A549 (cell line): ENCODE measurements around the gene PRMT9. TPM values are rescaled to one million over a fixed set of nuclear protein-coding genes. Genes with fewer than 3 reads are reported as not detected.

Experiments used
- ATAC-seq, 2 experiments: fragments of 200-7000 bp in 1 of 2; fragments of >200 bp in 1 of 2; cut with Nextera tagmentation in 1 of 2; cut with Tn5 transposase in 1 of 2; 3 replicates each; pipeline versions ENCODE4 v1.8.0 to v1.9.1; 2018 to 2020; ENCODE audit warnings: mild to moderate bottlenecking in 1 of 2, moderate library complexity in 1 of 2
- CTCF ChIA-PET: fragments of 300-600 bp; sonication (Branson Sonifier 250); formaldehyde crosslinking; extraction: SDS; loops from one replicate; lab custom pipeline; 2021; ENCODE audit warnings: antibody characterized with exemption, inconsistent platforms; lab: Yijun Ruan, JAX
- POLR2A ChIA-PET: fragments of 350-600 bp; formaldehyde crosslinking; extraction: SDS; loops from one replicate; lab custom pipeline; 2021; ENCODE audit warnings: antibody characterized with exemption, inconsistent platforms; lab: Yijun Ruan, JAX
- DNase-seq, 2 experiments: peaks; one replicate each; pipeline versions ENCODE4 v3.0.0 to v3.0.0-alpha.2; 2011 to 2016; ENCODE audit warnings: low read depth in 1 of 2, low spot score in 1 of 2
- FAIRE-seq: peaks from 2 replicates; lab custom pipeline; 2011; peaks lifted over from hg19 to GRCh38; lab: Jason Lieb, UNC
- H3K27ac ChIP-seq, 2 experiments: fragments of >200 bp; sonication (Bioruptor Twin); formaldehyde crosslinking; 3 replicates each; pipeline ENCODE4 v1.5.1; 2016 to 2017
- H3K4me1 ChIP-seq: fragments of >200 bp; sonication (Bioruptor Twin); formaldehyde crosslinking; 3 replicates; pipeline ENCODE4 v1.6.1; 2016
- H3K4me2 ChIP-seq: fragments of >200 bp; sonication (Bioruptor Twin); formaldehyde crosslinking; 3 replicates; pipeline ENCODE4 v1.6.1; 2016
- H3K4me3 ChIP-seq: fragments of >200 bp; sonication (Bioruptor Twin); formaldehyde crosslinking; 3 replicates; pipeline ENCODE4 v1.5.1; 2016
- H3K9me3 ChIP-seq: fragments of >200 bp; sonication (Bioruptor Twin); formaldehyde crosslinking; 3 replicates; pipeline ENCODE4 v1.6.1; 2016
- CBX8 ChIP-seq: fragments of 200-600 bp; sonication (generic); IDR thresholded peaks from 2 replicates; pipeline ENCODE4 v1.6.1; 2016
- EHMT2 ChIP-seq: fragments of 200-600 bp; sonication (generic); IDR thresholded peaks from 2 replicates; pipeline ENCODE4 v1.6.1; 2016; ENCODE audit warnings: antibody characterized with exemption, low read depth, mild to moderate bottlenecking, moderate library complexity
- ELK1 ChIP-seq: fragments of 150-350 bp; IDR thresholded peaks from 2 replicates; pipeline ENCODE4 v1.6.1; 2014; ENCODE audit warnings: low read depth, mild to moderate bottlenecking, low read length
- ESRRA ChIP-seq: fragments of 150-350 bp; IDR thresholded peaks from 2 replicates; pipeline ENCODE4 v1.6.1; 2014; ENCODE audit warnings: mild to moderate bottlenecking, low read length, borderline replicate concordance
- FOSL2 ChIP-seq, 2 experiments: fragments of 450-650 bp in 1 of 2; fragments of >200 bp in 1 of 2; sonication (Bioruptor Twin) in 1 of 2; formaldehyde crosslinking; IDR thresholded peaks; 2 replicates each; pipeline versions ENCODE4 v1.5.0 to v1.6.1; 2016 to 2020; ENCODE audit warnings: mild to moderate bottlenecking in 1 of 2, moderate library complexity in 1 of 2
- FOXS1 ChIP-seq: fragments of 250-450 bp; sonication (Bioruptor Pico); IDR thresholded peaks from 2 replicates; pipeline ENCODE4 v1.5.0; 2020; ENCODE audit warnings: mild to moderate bottlenecking, moderate library complexity
- JUNB ChIP-seq: fragments of >200 bp; sonication (Bioruptor Twin); formaldehyde crosslinking; IDR thresholded peaks from 2 replicates; pipeline ENCODE4 v1.6.1; 2016
- KDM1A ChIP-seq: fragments of 200-600 bp; sonication (generic); IDR thresholded peaks from 2 replicates; pipeline ENCODE4 v1.6.1; 2016; ENCODE audit warnings: low read depth, mild to moderate bottlenecking
- MAX ChIP-seq: IDR thresholded peaks from 2 replicates; pipeline ENCODE4 v1.6.1; 2012
- MAZ ChIP-seq: fragments of 150-350 bp; IDR thresholded peaks from 2 replicates; pipeline ENCODE4 v1.6.1; 2014; ENCODE audit warnings: antibody characterized with exemption, low read depth, low read length, borderline replicate concordance
- NR3C1 ChIP-seq: fragments of >200 bp; sonication (Bioruptor Twin); formaldehyde crosslinking; IDR thresholded peaks from 3 replicates; pipeline ENCODE4 v1.6.1; 2017
- PHF8 ChIP-seq: fragments of 200-600 bp; sonication (generic); IDR thresholded peaks from 2 replicates; pipeline ENCODE4 v1.6.1; 2016; ENCODE audit warnings: low read depth, mild to moderate bottlenecking, antibody characterized with exemption, moderate library complexity, borderline replicate concordance
- POLR2A ChIP-seq: IDR thresholded peaks from 2 replicates; pipeline ENCODE4 v1.6.1; 2012; ENCODE audit warnings: mild to moderate bottlenecking, low read length
- POLR2AphosphoS2 ChIP-seq: conservative IDR thresholded peaks from 2 replicates; pipeline ENCODE4 v1.6.1; 2012; ENCODE audit warnings: low read length, improper control_type of control experiment, inconsistent platforms
- RAD21 ChIP-seq, 2 experiments: fragments of >200 bp in 1 of 2; sonication (Bioruptor Twin) in 1 of 2; formaldehyde crosslinking in 1 of 2; IDR thresholded peaks in 1 of 2; conservative IDR thresholded peaks in 1 of 2; 2 replicates in 1 of 2; 3 replicates in 1 of 2; pipeline ENCODE4 v1.6.1; 2012 to 2018; ENCODE audit warnings: inconsistent platforms in 1 of 2
- RFX5 ChIP-seq: fragments of 450-650 bp; IDR thresholded peaks from 2 replicates; pipeline ENCODE4 v1.7.1; 2014; ENCODE audit warnings: antibody characterized with exemption, mild to moderate bottlenecking, moderate library complexity
- RNF2 ChIP-seq: fragments of 200-600 bp; sonication (generic); IDR thresholded peaks from 2 replicates; pipeline ENCODE4 v1.6.1; 2016; ENCODE audit warnings: low read depth, mild to moderate bottlenecking, antibody characterized with exemption, moderate library complexity, borderline replicate concordance
- SREBF2 ChIP-seq: fragments of 450-650 bp; IDR thresholded peaks from 2 replicates; pipeline ENCODE4 v1.6.1; 2014; ENCODE audit warnings: mild to moderate bottlenecking, moderate library complexity
- TFCP2L1 ChIP-seq: fragments of 250-450 bp; sonication (Bioruptor Pico); IDR thresholded peaks from 2 replicates; pipeline ENCODE4 v1.5.0; 2021; ENCODE audit warnings: mild to moderate bottlenecking
- ZFP36 ChIP-seq: fragments of 450-650 bp; IDR thresholded peaks from 2 replicates; pipeline ENCODE4 v1.6.1; 2014; ENCODE audit warnings: borderline replicate concordance; ENCODE audit not compliant: partially characterized antibody
- ZNF302 ChIP-seq: fragments of 250-450 bp; sonication (Bioruptor Pico); IDR thresholded peaks from 2 replicates; pipeline ENCODE4 v1.9.0; 2021; ENCODE audit warnings: inconsistent platforms, mild to moderate bottlenecking, moderate library complexity
- WGBS: methylation state at CpG from one replicate; pipeline ENCODE4 v1.1.6; 2017; ENCODE audit errors: missing lambda C conversion rate; 5-methylcytosine and 5-hydroxymethylcytosine counted together
- polyA plus RNA-seq, 4 experiments: library from polyadenylated mRNA; depleted of rRNA in 3 of 4; stranded (reverse); fragments of >200 nt; fragmentation: RNase III in 1 of 4; extraction: RNeasy Plus Mini Kit Qiagen cat#74134 plus additional on column Dnase treatment in 1 of 4; gene quantifications; 2 replicates in 3 of 4; 3 replicates in 1 of 4; pipeline ENCODE4 v1.2.3, GENCODE V29; 2011 to 2017
- TF ChIP-seq, protein P1 (sequence below): fragments of 450-650 bp; IDR thresholded peaks from 2 replicates; pipeline ENCODE4 v1.6.1; 2014; ENCODE audit warnings: antibody characterized with exemption
- TF ChIP-seq, protein P2 (sequence below): fragments of 250-450 bp; sonication (Bioruptor Pico); IDR thresholded peaks from 2 replicates; pipeline ENCODE4 v1.5.0; 2020; ENCODE audit warnings: low read depth, mild to moderate bottlenecking, moderate library complexity

The PRMT9 gene
- polyA plus RNA-seq, 2 of the 4 experiments (the other 2 are of a cell fraction): 2.8 to 6.3 TPM

- ChIA-PET CTCF (interaction anchor here (1.4 to 2.3 kb wide), 3 partner anchors 20 to 435 kb away, joined by 5 to 19 read pairs (median 7); partner anchors contain the start of gene TMEM184C), POLR2A (interaction anchor here (1.1 kb wide), 1 partner anchor 21 kb away, joined by 3 read pairs; the partner anchor contains the start of gene TMEM184C)
- Histone ChIP-seq H3K9me3 (no peaks in the 10 kb centered on the region), H3K4me2 (no peak overlapping the region), H3K27ac (no peak overlapping the region), H3K4me3 (no peak overlapping the region), H3K4me1 (peaks cover 8% of the 10 kb centered on the region; the same call in 1 of the 3 replicates)
- 59% methylated on average over 1 of the region's 1 CpG for WGBS
- FAIRE-seq: no peak
- DNase-seq: no peak
- TF ChIP-seq POLR2AphosphoS2 (no peak), POLR2A (no peak), SREBF2 (no peak), NR3C1 (no peak), RAD21 (conservative IDR thresholded peaks at IDR 0.05 in 1 of 2, IDR thresholded peaks at IDR 0.05 in 1 of 2) (0 out of 5 replicates have a peak, but pooled peaks of 1 of the 2 experiments have one; percentile 21)
- ATAC-seq: peak; percentile 43 to 60; a peak in 3 of 6 replicates
These were observed 87.6 kb downstream of the PRMT9 start for GRCh38 chr4:147596377-147596776.

- peaks cover 8% of the 10 kb centered on the region; the same call in 2 of the 3 replicates for H3K4me1 ChIP-seq
- WGBS: 64% methylated on average over 2 of the region's 2 CpGs
- no peak overlapping the region for H3K4me2 ChIP-seq
- no peak for ATAC-seq
- ChIA-PET POLR2A (no interaction called here), CTCF (interaction anchor here (0.6 to 1.9 kb wide), 4 partner anchors 22 to 576 kb away, joined by 3 to 4 read pairs (median 3); no protein-coding TSS in a partner anchor)
- H3K4me3 ChIP-seq: no peak overlapping the region
- no peak for FAIRE-seq
- no peak overlapping the region for H3K27ac ChIP-seq
- H3K9me3 ChIP-seq: no peaks in the 10 kb centered on the region
- no peak for DNase-seq
- TF ChIP-seq EHMT2: no peak
- no peak for TF ChIP-seq ESRRA
- TF ChIP-seq, protein P1, sequence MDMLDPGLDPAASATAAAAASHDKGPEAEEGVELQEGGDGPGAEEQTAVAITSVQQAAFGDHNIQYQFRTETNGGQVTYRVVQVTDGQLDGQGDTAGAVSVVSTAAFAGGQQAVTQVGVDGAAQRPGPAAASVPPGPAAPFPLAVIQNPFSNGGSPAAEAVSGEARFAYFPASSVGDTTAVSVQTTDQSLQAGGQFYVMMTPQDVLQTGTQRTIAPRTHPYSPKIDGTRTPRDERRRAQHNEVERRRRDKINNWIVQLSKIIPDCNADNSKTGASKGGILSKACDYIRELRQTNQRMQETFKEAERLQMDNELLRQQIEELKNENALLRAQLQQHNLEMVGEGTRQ: no peak
- no peak for TF ChIP-seq FOSL2 (IDR thresholded peaks at IDR 0.05)
- TF ChIP-seq FOSL2 (CRISPR knock-in tag; IDR thresholded peaks at IDR 0.05): no peak
- TF ChIP-seq PHF8: no peak
- no peak for TF ChIP-seq KDM1A
- no peak for TF ChIP-seq CBX8
- no peak for TF ChIP-seq ELK1
- no peak for TF ChIP-seq ZFP36
- no peak for TF ChIP-seq ZNF302 (CRISPR knock-in tag)
- TF ChIP-seq MAX: no peak
- no peak for TF ChIP-seq FOXS1 (CRISPR knock-in tag)
- no peak for TF ChIP-seq RFX5
- no peak for TF ChIP-seq MAZ
- no peak for TF ChIP-seq NR3C1
- no peak for TF ChIP-seq RNF2
- no peak for TF ChIP-seq JUNB
- TF ChIP-seq, protein P2, sequence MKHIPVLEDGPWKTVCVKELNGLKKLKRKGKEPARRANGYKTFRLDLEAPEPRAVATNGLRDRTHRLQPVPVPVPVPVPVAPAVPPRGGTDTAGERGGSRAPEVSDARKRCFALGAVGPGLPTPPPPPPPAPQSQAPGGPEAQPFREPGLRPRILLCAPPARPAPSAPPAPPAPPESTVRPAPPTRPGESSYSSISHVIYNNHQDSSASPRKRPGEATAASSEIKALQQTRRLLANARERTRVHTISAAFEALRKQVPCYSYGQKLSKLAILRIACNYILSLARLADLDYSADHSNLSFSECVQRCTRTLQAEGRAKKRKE: no peak
- no peak for TF ChIP-seq TFCP2L1 (CRISPR knock-in tag)
- TF ChIP-seq, all 56 proteins: peak for 0
These were observed 89.4 kb downstream of the PRMT9 start for GRCh38 chr4:147594578-147594977.
